Activated naive CD8-positive, alpha-beta T cell (primary cell): Measurements from ENCODE around the gene INTS3.

Experiments
- H3K27ac Mint-ChIP-seq: one replicate; pipeline ENCODE4 v1.8.0; 2021; ENCODE audit warnings: mixed read lengths
- H3K27me3 Mint-ChIP-seq: one replicate; pipeline ENCODE4 v1.8.0; 2021; ENCODE audit warnings: mixed read lengths
- H3K36me3 Mint-ChIP-seq: one replicate; pipeline ENCODE4 v1.8.0; 2021; ENCODE audit warnings: mixed read lengths
- H3K4me1 Mint-ChIP-seq: one replicate; pipeline ENCODE4 v1.8.0; 2021; ENCODE audit warnings: low read depth, mixed read lengths
- H3K4me3 Mint-ChIP-seq: one replicate; pipeline ENCODE4 v1.8.0; 2021; ENCODE audit warnings: mild to moderate bottlenecking, mixed read lengths
- H3K9me3 Mint-ChIP-seq: one replicate; pipeline ENCODE4 v1.8.0; 2021; ENCODE audit warnings: low read depth, mixed read lengths

Gene INTS3

GRCh38 chr1:153734396-153735089 lies 6.7 kb downstream of the INTS3 start:
- Mint-ChIP-seq H3K27me3 (no peaks in the 10 kb centered on the region), H3K9me3 (no peaks in the 10 kb centered on the region), H3K27ac (no peak overlapping the region), H3K4me1 (peaks cover 32% of the 10 kb centered on the region), H3K4me3 (no peak overlapping the region), H3K36me3 (peaks cover 4% of the 10 kb centered on the region)

DNA sequence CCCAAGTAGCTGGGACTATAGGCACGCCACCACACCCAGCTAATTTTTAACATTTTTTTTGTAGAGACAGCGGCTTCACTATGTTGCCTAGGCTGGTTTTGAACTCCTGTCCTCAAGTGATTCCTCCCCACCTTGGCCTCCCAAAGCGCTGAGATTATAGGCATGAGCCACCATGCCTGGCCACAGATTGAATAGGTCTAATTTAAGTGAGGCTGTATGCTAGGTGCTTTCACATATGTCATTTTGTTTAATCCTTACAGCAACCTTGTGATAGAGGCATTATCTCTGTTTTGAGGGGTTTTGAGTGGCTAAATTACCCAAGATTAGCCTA lies 7.2 kb downstream of the INTS3 start:
- no peaks in the 10 kb centered on the region for H3K27me3 Mint-ChIP-seq
- no peaks in the 10 kb centered on the region for H3K9me3 Mint-ChIP-seq
- H3K27ac Mint-ChIP-seq, result no peak overlapping the region
- H3K36me3 Mint-ChIP-seq, result peaks cover 4% of the 10 kb centered on the region
- no peak overlapping the region for H3K4me3 Mint-ChIP-seq
- H3K4me1 Mint-ChIP-seq, result peaks cover 28% of the 10 kb centered on the region

GRCh38 chr1:153741986-153742385 lies 14.1 kb downstream of the INTS3 start:
- H3K27ac Mint-ChIP-seq, result no peak overlapping the region
- H3K9me3 Mint-ChIP-seq, result no peaks in the 10 kb centered on the region
- peaks cover 21% of the 10 kb centered on the region for H3K36me3 Mint-ChIP-seq
- H3K27me3 Mint-ChIP-seq, result no peaks in the 10 kb centered on the region
- peaks cover 23% of the 10 kb centered on the region for H3K4me1 Mint-ChIP-seq
- H3K4me3 Mint-ChIP-seq, result no peak overlapping the region

DNA sequence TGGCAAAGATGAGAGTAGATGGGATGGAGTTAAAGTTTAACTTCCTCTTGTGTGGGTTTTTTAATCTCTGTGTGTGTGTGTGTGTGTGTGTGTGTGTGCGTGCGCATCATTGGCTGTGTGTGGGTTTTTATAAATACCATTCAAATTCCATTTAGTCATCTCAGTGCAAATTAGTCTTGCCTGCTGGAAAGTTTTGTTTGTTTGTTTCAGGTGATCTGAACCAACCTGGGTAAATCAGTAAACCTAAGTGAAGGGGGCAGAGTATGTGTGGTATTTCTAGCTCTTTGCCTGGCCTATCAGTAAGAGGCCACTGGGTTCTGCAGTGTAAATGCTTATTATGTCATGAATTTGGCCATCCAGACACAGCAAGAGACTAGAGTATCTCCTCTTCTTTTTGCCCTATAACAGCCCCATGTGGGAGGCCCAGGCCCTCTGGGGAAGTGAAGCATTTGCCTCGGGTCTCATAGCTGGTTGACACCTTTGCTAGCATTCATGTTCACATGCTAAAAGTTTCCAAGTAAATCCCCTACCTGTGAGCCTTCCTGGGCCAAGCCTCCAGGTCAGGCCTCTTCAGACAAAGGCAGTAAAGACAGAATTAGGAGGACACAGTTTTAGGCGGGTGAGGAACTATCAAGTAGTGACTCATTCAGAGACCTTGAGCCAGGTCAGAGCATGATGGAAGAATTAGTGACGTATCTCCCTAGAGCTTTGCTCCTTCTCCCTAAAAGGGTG lies 14.7 kb downstream of the INTS3 start:
- peaks cover 20% of the 10 kb centered on the region for H3K36me3 Mint-ChIP-seq
- peak overlapping the region; percentile 13 for H3K27ac Mint-ChIP-seq
- H3K27me3 Mint-ChIP-seq, result no peaks in the 10 kb centered on the region
- H3K4me3 Mint-ChIP-seq, result no peak overlapping the region
- H3K9me3 Mint-ChIP-seq, result no peaks in the 10 kb centered on the region
- peaks cover 23% of the 10 kb centered on the region for H3K4me1 Mint-ChIP-seq

- Mint-ChIP-seq H3K9me3 (no peaks in the 10 kb centered on the region), H3K4me1 (peaks cover 24% of the 10 kb centered on the region), H3K4me3 (no peak overlapping the region), H3K27ac (no peak overlapping the region), H3K36me3 (peaks cover 22% of the 10 kb centered on the region), H3K27me3 (no peaks in the 10 kb centered on the region)
Observed at GRCh38 chr1:153745417-153745816, 17.6 kb downstream of the INTS3 start.

GRCh38 chr1:153746174-153746573 lies 18.3 kb downstream of the INTS3 start:
- Mint-ChIP-seq H3K9me3 (no peaks in the 10 kb centered on the region), H3K36me3 (peaks cover 26% of the 10 kb centered on the region), H3K4me3 (no peak overlapping the region), H3K27me3 (no peaks in the 10 kb centered on the region), H3K4me1 (peaks cover 22% of the 10 kb centered on the region), H3K27ac (peak overlapping the region; percentile 46)

GRCh38 chr1:153748903-153749302 lies 21.1 kb downstream of the INTS3 start:
- Mint-ChIP-seq H3K36me3 (peaks cover 23% of the 10 kb centered on the region), H3K27me3 (no peaks in the 10 kb centered on the region), H3K27ac (no peak overlapping the region), H3K4me3 (no peak overlapping the region), H3K4me1 (peaks cover 9% of the 10 kb centered on the region), H3K9me3 (no peaks in the 10 kb centered on the region)

DNA sequence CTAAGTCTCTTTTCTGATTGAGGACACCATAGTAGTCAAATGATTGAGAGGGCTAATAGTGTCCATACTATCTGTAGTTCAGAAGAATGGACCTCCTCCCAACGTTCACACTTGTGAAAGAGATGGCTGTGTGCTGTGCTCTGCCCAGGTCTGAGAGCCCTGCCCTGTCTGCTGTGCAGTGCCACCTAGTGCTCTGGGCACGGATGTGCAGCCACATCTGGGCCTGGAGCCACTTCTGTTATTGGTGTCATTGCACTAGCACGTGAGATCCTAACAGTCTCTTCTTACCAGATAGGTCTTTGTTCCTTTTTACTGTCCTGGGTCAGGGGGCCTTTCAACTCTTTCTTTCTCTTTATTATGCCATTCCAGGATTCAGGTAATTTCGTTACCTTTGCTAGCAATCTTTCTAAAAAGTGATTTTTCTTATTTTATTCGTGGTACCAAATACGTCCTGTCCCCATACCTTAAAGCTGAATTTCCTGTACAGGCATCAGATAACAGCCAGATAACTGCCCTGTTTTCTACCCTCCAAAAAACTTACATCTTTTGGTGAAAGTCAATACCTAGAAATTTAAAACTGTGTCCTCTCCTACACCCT lies 21.7 kb downstream of the INTS3 start:
- H3K27ac Mint-ChIP-seq, result no peak overlapping the region
- H3K9me3 Mint-ChIP-seq, result no peaks in the 10 kb centered on the region
- no peaks in the 10 kb centered on the region for H3K27me3 Mint-ChIP-seq
- H3K4me1 Mint-ChIP-seq, result peaks cover 5% of the 10 kb centered on the region
- H3K4me3 Mint-ChIP-seq, result no peak overlapping the region
- H3K36me3 Mint-ChIP-seq, result peaks cover 19% of the 10 kb centered on the region

GRCh38 chr1:153750026-153750995 lies 22.5 kb downstream of the INTS3 start:
- Mint-ChIP-seq H3K9me3 (no peaks in the 10 kb centered on the region), H3K27ac (no peak overlapping the region), H3K4me1 (peaks cover 5% of the 10 kb centered on the region), H3K4me3 (no peak overlapping the region), H3K36me3 (peaks cover 19% of the 10 kb centered on the region), H3K27me3 (no peaks in the 10 kb centered on the region)

DNA sequence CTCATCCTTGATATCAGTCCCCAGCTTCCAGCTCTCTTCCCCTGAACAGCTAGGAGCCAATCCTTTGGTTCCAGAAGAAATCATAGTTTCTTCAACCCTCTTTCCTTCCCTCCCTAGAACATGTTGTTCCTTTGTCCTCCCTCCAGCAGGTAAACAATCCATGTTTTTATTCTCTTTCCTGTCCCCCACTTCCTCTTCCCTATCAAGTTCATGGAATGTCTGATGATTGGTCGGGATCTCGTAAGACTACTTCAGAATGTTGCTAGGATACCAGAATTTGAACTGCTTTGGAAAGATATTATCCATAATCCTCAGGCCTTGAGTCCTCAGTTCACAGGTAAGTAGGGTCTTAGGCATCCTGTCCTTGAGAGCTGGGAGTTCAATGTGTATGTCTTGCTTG lies 24.2 kb downstream of the INTS3 start:
- Mint-ChIP-seq H3K36me3 (peaks cover 19% of the 10 kb centered on the region), H3K4me1 (peaks cover 5% of the 10 kb centered on the region), H3K27ac (no peak overlapping the region), H3K27me3 (no peaks in the 10 kb centered on the region), H3K4me3 (no peak overlapping the region), H3K9me3 (no peaks in the 10 kb centered on the region)

- H3K36me3 Mint-ChIP-seq, result peaks cover 20% of the 10 kb centered on the region
- no peaks in the 10 kb centered on the region for H3K27me3 Mint-ChIP-seq
- no peaks in the 10 kb centered on the region for H3K9me3 Mint-ChIP-seq
- H3K4me1 Mint-ChIP-seq, result peaks cover 5% of the 10 kb centered on the region
- H3K27ac Mint-ChIP-seq, result no peak overlapping the region
- no peak overlapping the region for H3K4me3 Mint-ChIP-seq
Observed at GRCh38 chr1:153752571-153753195, 24.8 kb downstream of the INTS3 start.

DNA sequence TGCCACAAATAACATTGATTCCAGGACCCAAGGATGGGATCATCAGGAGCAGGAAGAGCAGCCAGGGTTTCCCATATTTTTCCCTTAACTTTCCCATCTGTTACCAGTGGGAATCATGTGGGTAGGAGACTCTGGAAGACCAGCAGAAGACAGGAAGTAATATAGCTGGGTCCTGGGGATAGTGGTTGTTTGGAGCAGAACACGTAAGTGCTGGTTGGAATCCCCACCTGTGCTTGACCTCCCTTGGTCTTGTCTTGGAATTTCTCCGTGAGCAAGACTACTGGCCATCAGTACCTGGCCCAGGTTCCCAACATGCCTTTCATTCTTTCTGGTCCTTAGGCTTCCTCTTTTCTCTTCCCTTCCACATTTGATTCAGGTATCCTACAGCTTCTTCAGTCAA lies 26.4 kb downstream of the INTS3 start:
- Mint-ChIP-seq H3K27me3 (no peaks in the 10 kb centered on the region), H3K4me3 (no peak overlapping the region), H3K4me1 (peaks cover 4% of the 10 kb centered on the region), H3K36me3 (peaks cover 21% of the 10 kb centered on the region), H3K9me3 (no peaks in the 10 kb centered on the region), H3K27ac (no peak overlapping the region)

DNA sequence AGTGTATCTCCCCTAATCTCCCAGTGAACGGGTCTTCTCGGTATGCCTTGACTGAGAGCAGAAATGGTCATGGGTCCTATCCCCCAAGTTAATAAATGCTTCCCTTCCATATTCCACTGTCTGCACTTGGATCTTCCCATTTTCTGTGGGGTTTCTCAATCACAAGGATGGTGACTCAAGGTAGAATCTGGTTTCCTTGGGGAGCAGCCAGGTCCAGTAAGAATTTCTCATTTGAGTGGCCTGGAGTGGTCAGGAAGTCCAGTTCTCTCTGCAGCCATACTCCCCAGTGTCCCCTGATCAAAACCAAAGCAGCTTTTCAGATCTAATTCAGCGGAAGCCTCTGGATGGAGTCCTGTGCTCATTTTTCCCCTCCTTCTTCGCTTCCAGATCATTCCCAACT lies 32.6 kb downstream of the INTS3 start:
- no peak overlapping the region for H3K27ac Mint-ChIP-seq
- no peaks in the 10 kb centered on the region for H3K9me3 Mint-ChIP-seq
- no peaks in the 10 kb centered on the region for H3K4me1 Mint-ChIP-seq
- peaks cover 2% of the 10 kb centered on the region for H3K36me3 Mint-ChIP-seq
- no peak overlapping the region for H3K4me3 Mint-ChIP-seq
- H3K27me3 Mint-ChIP-seq, result no peaks in the 10 kb centered on the region

- no peak overlapping the region for H3K4me3 Mint-ChIP-seq
- H3K4me1 Mint-ChIP-seq, result no peaks in the 10 kb centered on the region
- H3K36me3 Mint-ChIP-seq, result peaks cover 4% of the 10 kb centered on the region
- no peaks in the 10 kb centered on the region for H3K27me3 Mint-ChIP-seq
- H3K27ac Mint-ChIP-seq, result no peak overlapping the region
- H3K9me3 Mint-ChIP-seq, result no peaks in the 10 kb centered on the region
Observed at GRCh38 chr1:153763365-153764225, 35.7 kb downstream of the INTS3 start.
